PC-9 (cell line): ENCODE data around the gene C14orf119. TPM values are rescaled to one million over a fixed set of nuclear protein-coding genes. Genes with fewer than 3 reads are reported as not detected.
"Not testable (repeated sequence)": the region's sequence is repeated elsewhere in the genome, so short reads cannot be mapped to it uniquely, and the experiment has no call there.

Source experiments
- BruUV-seq: library from RNA; stranded (reverse); fragments of 400-500 nt; replicated peaks from 2 replicates; lab custom pipeline; 2021; lab: Mats Ljungman, UMichigan
- CTCF ChIA-PET: fragments of 300-600 bp; sonication (Branson Sonifier 250); formaldehyde crosslinking; loops from one replicate; lab custom pipeline; 2022; ENCODE audit warnings: antibody characterized with exemption; lab: Charles Lee
- POLR2A ChIA-PET: fragments of 300-600 bp; sonication (Branson Sonifier 250); formaldehyde crosslinking; loops from one replicate; lab custom pipeline; 2022; ENCODE audit warnings: antibody characterized with exemption; ENCODE audit not compliant: unreplicated experiment; lab: Charles Lee
- DNase-seq, 2 experiments: peaks; one replicate each; pipeline versions ENCODE4 v3.0.0 to v3.0.0-alpha.2; 2015 to 2022; ENCODE audit warnings: mixed read lengths in 1 of 2
- H2AFZ ChIP-seq: fragments of 200-600 bp; sonication (generic); 2 replicates; pipeline ENCODE4 v1.8.1; 2017; ENCODE audit warnings: antibody characterized with exemption
- H3F3A ChIP-seq: fragments of 200-600 bp; sonication (generic); 2 replicates; pipeline ENCODE4 v1.8.1; 2017; ENCODE audit warnings: antibody characterized with exemption, mild to moderate bottlenecking, low read depth; ENCODE audit not compliant: insufficient read depth
- H3K27ac ChIP-seq: fragments of 200-600 bp; sonication (generic); 2 replicates; pipeline ENCODE4 v1.6.1; 2016; ENCODE audit warnings: mixed run types
- H3K27me3 ChIP-seq: fragments of 200-600 bp; sonication (generic); 2 replicates; pipeline ENCODE4 v1.6.1; 2016; ENCODE audit warnings: low read depth, mixed run types; ENCODE audit not compliant: insufficient read depth
- H3K36me3 ChIP-seq: fragments of 200-600 bp; sonication (generic); 2 replicates; pipeline ENCODE4 v1.6.1; 2016; ENCODE audit warnings: low read depth, mixed run types
- H3K4me1 ChIP-seq: fragments of 200-600 bp; sonication (generic); replicated peaks from 2 replicates; pipeline ENCODE4 v1.6.1; 2016; ENCODE audit warnings: mixed run types; ENCODE audit not compliant: insufficient read depth
- H3K4me2 ChIP-seq: fragments of 200-600 bp; sonication (generic); 2 replicates; pipeline ENCODE4 v1.6.1; 2017; ENCODE audit warnings: mixed run types
- H3K4me3 ChIP-seq: fragments of 200-600 bp; sonication (generic); 2 replicates; pipeline ENCODE4 v1.6.1; 2016; ENCODE audit warnings: mixed run types
- H3K79me2 ChIP-seq: fragments of 200-600 bp; sonication (generic); 2 replicates; pipeline ENCODE4 v1.6.1; 2017; ENCODE audit warnings: low read depth, mixed run types
- H3K9me2 ChIP-seq: fragments of 200-600 bp; sonication (generic); 2 replicates; pipeline ENCODE4 v1.8.1; 2017; ENCODE audit warnings: mild to moderate bottlenecking; ENCODE audit not compliant: insufficient read depth
- H3K9me3 ChIP-seq: fragments of 200-600 bp; sonication (generic); 2 replicates; pipeline ENCODE4 v1.8.1; 2016; ENCODE audit warnings: low read depth; ENCODE audit not compliant: insufficient read depth
- H4K20me1 ChIP-seq: fragments of 200-600 bp; sonication (generic); 2 replicates; pipeline ENCODE4 v1.8.1; 2017; ENCODE audit not compliant: insufficient read depth
- CTCF ChIP-seq: fragments of 200-600 bp; sonication (generic); conservative IDR thresholded peaks from 2 replicates; pipeline ENCODE4 v1.6.1; 2017; ENCODE audit warnings: mixed run types, antibody characterized with exemption, mild to moderate bottlenecking, moderate library complexity
- EZH2 ChIP-seq: fragments of 200-600 bp; sonication (generic); IDR thresholded peaks from 2 replicates; pipeline ENCODE4 v1.8.0; 2017; ENCODE audit warnings: antibody characterized with exemption, low read depth
- intact Hi-C: fragments of 100-400 bp; cut with micrococcal nuclease; formaldehyde crosslinking; loops from one replicate; pipeline ENCODE4 v1.10.0; 2022; ENCODE audit not compliant: unreplicated experiment
- total RNA-seq: library from RNA; stranded (reverse); gene quantifications from 2 replicates; pipeline ENCODE4 v1.2.3, GENCODE V29; 2021

Gene C14orf119
- total RNA-seq, 1 experiment from 2014 or later, result 46.5 TPM

DNA sequence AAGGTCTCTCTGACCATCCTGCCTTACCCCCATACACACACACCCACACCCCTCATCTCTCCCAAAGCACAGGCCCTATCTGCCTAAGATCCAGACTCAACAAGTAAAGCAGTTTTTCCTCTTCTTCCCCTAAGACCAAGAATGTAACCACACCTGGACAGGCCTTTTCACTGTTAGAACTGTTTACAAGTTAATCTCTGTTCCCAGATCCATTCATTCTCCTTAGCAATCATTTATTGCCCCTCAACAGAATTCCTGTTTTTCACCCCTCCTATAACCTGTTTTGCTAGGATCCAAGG lies 11.4 kb downstream of the C14orf119 start:
- POLR2A ChIA-PET, result no interaction called here
- no peaks in the 10 kb centered on the region for H3K27me3 ChIP-seq

DNA sequence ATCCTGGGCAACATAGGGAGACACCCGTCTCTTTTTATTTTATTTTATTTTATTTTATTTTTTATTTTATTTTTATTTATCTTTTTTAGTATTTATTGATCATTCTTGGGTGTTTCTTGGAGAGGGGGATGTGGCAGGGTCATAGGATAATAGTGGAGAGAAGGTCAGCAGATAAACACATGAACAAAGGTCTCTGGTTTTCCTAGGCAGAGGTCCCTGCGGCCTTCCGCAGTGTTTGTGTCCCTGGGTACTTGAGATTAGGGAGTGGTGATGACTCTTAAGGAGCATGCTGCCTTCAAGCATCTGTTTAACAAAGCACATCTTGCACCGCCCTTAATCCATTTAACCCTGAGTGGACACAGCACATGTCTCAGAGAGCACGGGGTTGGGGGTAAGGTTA lies 12.3 kb downstream of the C14orf119 start:
- H3K27me3 ChIP-seq, H4K20me1 ChIP-seq, POLR2A ChIA-PET, H3K36me3 ChIP-seq, H3K4me1 ChIP-seq, H3K9me2 ChIP-seq, H3K4me2 ChIP-seq, H3K9me3 ChIP-seq, BruUV-seq, DNase-seq, CTCF ChIA-PET, H2AFZ ChIP-seq, H3K79me2 ChIP-seq, H3K4me3 ChIP-seq, H3F3A ChIP-seq, H3K27ac ChIP-seq: not testable (repeated sequence)
- intact Hi-C loops, result loop anchor here (2.0 kb wide), 2 partner anchors 39 to 121 kb away; no protein-coding TSS in a partner anchor

More for the DNA sequence above, 11.4 kb downstream of the C14orf119 start:
- Histone ChIP-seq H3K79me2 (no peaks in the 10 kb centered on the region), H2AFZ (no peak overlapping the region), H3K27ac (no peak overlapping the region), H3K4me1 (no peaks in the 10 kb centered on the region), H3K9me3 (no peaks in the 10 kb centered on the region), H3K9me2 (no peaks in the 10 kb centered on the region), H4K20me1 (no peaks in the 10 kb centered on the region), H3K4me3 (no peak overlapping the region), H3K36me3 (no peaks in the 10 kb centered on the region), H3K4me2 (no peak overlapping the region), H3F3A (no peaks in the 10 kb centered on the region)
- CTCF ChIA-PET, result no interaction called here
- no peak for TF ChIP-seq EZH2
- no peak for TF ChIP-seq CTCF
- no peak for DNase-seq
- BruUV-seq, result no TSS peak
- intact Hi-C loops, result no loop called here

GRCh38 chr14:23108169-23108568 lies 12.9 kb downstream of the C14orf119 start:
- BruUV-seq, H4K20me1 ChIP-seq, H3K4me2 ChIP-seq, H3K9me2 ChIP-seq, H3K9me3 ChIP-seq, H2AFZ ChIP-seq, H3K4me1 ChIP-seq, H3K27ac ChIP-seq, H3K4me3 ChIP-seq, H3K79me2 ChIP-seq, POLR2A ChIA-PET, H3F3A ChIP-seq, H3K27me3 ChIP-seq, DNase-seq, H3K36me3 ChIP-seq: not testable (repeated sequence)
- CTCF ChIA-PET, result interaction anchor here (1.0 to 1.1 kb wide), 2 partner anchors 39 to 122 kb away, joined by 3 to 8 read pairs; no protein-coding TSS in a partner anchor
- intact Hi-C loops, result loop anchor here (2.0 kb wide), 2 partner anchors 39 to 121 kb away; no protein-coding TSS in a partner anchor

DNA sequence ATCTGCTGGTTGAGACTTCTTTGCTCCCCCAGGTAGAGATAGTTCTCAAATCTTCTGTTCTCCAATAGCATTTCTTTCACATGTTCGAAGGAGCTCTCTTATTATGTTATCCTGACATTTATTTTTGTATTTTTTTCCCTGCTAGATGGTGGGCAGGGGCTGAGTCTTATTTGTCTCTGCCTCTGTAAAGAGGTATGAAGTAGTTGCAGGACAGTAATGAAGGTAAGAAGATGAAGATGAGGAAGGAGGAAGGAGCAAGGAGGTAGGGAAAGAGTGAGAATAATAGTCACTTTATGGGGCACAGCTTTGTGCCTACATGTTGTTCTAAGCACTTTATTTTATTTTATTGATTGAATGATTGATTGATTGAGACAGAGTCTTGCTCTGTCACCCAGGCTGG lies 14.5 kb downstream of the C14orf119 start:
- Histone ChIP-seq H3K36me3 (no peaks in the 10 kb centered on the region), H4K20me1 (no peaks in the 10 kb centered on the region), H2AFZ (no peak overlapping the region), H3K79me2 (no peaks in the 10 kb centered on the region), H3K4me2 (no peak overlapping the region), H3K27me3 (no peaks in the 10 kb centered on the region), H3K4me1 (peaks cover 25% of the 10 kb centered on the region), H3K4me3 (no peak overlapping the region), H3K9me2 (no peaks in the 10 kb centered on the region), H3F3A (peaks cover 5% of the 10 kb centered on the region; the same call in 1 of the 2 replicates), H3K27ac (no peak overlapping the region), H3K9me3 (no peaks in the 10 kb centered on the region)
- POLR2A ChIA-PET, result interaction anchor here (0.7 kb wide), 1 partner anchor 41 kb away, joined by 31 read pairs; no protein-coding TSS in a partner anchor
- DNase-seq, result no peak
- TF ChIP-seq CTCF (no peak), EZH2 (no peak)
- CTCF ChIA-PET, result interaction anchor here (1.4 kb wide), 1 partner anchor 123 kb away, joined by 5 read pairs; no protein-coding TSS in a partner anchor
- intact Hi-C loops, result loop anchor here (2.0 kb wide), 2 partner anchors 41 to 123 kb away; no protein-coding TSS in a partner anchor
- BruUV-seq, result no TSS peak
